GM12875 (cell line): ENCODE data around the gene LGR4.
"Not testable (repeated sequence)": the region's sequence is repeated elsewhere in the genome, so short reads cannot be mapped to it uniquely, and the experiment has no call there.

Source experiments
- H3K4me3 ChIP-seq: one replicate; pipeline ENCODE4 v1.5.1; 2011; ENCODE audit warnings: low read depth, low read length, control low read depth
- TF ChIP-seq, protein P1 (sequence below): IDR thresholded peaks from 2 replicates; pipeline ENCODE4 v1.5.1; 2011; ENCODE audit warnings: low read depth, mild to moderate bottlenecking, control low read depth, inconsistent platforms, low read length, moderate library complexity, borderline replicate concordance; ENCODE audit not compliant: insufficient read depth

The LGR4 gene

DNA sequence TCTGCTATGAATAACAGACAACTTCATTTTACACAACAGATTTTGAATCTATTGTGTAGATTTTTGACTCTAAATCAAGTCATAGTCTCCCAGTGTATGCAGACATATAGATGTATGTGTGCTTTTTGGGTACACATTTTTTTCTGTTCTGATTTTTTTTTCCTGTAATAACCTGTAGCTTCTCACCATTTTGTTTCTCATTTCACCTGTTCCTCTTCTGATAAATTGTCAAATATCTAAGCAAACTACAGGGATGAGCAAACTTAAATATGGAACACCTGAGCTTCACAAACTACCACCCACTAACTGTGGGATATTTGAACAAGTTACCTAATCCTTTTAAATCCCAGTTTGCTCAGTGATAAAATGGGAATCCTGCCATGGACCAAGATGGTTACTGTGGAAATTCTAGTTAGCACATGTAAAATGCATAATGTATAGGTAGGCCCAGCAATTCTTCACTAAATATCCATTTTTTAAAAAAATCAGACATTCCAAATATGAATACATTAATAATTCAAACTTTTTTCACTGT lies 15.7 kb downstream of the LGR4 start:
- H3K4me3 ChIP-seq = no peak overlapping the region
- TF ChIP-seq, protein P1, sequence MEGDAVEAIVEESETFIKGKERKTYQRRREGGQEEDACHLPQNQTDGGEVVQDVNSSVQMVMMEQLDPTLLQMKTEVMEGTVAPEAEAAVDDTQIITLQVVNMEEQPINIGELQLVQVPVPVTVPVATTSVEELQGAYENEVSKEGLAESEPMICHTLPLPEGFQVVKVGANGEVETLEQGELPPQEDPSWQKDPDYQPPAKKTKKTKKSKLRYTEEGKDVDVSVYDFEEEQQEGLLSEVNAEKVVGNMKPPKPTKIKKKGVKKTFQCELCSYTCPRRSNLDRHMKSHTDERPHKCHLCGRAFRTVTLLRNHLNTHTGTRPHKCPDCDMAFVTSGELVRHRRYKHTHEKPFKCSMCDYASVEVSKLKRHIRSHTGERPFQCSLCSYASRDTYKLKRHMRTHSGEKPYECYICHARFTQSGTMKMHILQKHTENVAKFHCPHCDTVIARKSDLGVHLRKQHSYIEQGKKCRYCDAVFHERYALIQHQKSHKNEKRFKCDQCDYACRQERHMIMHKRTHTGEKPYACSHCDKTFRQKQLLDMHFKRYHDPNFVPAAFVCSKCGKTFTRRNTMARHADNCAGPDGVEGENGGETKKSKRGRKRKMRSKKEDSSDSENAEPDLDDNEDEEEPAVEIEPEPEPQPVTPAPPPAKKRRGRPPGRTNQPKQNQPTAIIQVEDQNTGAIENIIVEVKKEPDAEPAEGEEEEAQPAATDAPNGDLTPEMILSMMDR = no peak

DNA sequence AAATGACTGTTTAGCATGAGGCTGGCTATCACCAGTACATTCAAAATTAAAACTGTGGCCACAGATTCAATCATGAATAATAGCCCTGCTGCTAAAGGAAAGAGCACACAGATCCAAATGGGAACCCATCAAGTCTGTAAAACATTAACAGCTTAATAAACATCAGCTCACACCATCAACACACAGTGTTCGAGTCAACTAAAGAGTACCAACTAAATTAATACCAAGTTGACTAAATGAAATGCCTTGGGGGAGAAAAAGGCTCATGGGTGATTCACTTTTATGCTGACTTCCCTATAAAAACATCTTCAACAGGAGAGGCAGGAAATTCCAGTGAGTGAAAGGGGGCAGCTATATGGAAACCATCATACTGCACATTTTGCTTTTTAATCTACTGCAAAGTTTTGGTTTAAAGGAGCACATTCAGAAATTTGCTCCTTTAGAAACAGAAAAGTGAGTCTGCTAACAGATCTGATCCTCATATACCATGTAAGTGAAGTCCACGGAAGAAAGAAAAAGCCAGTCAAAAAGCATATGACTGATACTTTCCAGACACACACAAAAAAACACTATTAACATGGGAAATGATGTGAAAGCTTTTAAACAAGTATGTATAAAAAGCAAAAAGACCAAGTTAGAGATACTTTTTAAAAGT lies 16.3 kb downstream of the LGR4 start:
- TF ChIP-seq, protein P1 = no peak
- H3K4me3 ChIP-seq = no peak overlapping the region

DNA sequence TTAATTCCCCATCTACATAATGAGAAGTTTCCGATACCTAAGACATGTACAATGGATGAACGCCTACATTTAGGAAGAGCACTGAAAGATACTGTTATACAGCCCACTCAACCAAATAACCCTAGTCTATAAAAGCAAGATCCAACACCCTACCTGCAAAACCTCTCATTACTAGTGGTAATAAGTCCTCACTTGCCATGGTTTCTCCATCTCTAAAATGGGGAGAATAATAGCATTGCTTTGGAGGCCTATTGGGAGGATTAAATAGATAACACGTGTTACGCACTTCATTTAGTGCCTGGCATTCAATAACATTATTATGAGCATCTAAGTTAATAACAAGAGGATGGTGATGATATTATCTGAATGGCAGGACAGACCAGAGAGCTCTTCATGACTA lies 16.9 kb downstream of the LGR4 start:
- TF ChIP-seq, protein P1 = no peak
- no peak overlapping the region for H3K4me3 ChIP-seq

DNA sequence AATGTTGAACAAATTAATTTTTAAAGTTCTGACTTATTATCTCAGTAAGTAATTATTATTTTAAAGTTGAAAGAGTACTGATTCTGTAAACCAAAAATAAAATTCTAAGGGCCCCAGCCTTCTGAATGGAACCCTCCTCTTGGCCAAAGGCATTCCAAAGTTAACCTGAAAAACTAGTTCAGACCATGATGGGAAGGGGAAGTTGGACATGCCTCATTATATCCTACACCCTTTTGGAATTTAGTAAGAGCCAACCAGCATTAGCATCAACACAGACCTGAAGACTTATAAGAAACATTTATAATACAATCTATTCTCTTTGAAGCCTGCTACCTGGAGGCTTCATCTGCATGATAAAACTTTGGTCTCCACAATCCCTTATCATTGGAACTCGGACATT lies 18.9 kb downstream of the LGR4 start:
- TF ChIP-seq, protein P1 = no peak

DNA sequence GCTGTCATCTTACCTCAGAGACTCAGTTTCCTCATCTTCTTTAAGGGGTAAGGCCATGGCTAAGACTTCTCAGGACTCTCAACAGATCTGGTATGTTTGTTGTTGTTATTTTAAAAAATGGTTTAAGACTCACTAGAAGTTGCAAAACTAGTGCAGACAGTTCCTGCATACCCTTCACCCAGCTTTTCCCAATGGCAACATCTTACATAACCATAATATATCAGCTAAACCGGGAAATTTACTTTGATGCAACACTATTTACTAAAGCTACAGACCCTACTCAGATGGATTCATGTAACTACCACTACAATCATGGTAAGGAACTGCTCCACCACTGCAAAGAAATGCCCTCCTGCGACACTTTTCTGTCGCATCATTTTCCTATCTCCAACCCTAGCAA lies 20.4 kb downstream of the LGR4 start:
- TF ChIP-seq, protein P1 = no peak
- no peak overlapping the region for H3K4me3 ChIP-seq

More for the DNA sequence above, 18.9 kb downstream of the LGR4 start:
- no peak overlapping the region for H3K4me3 ChIP-seq

DNA sequence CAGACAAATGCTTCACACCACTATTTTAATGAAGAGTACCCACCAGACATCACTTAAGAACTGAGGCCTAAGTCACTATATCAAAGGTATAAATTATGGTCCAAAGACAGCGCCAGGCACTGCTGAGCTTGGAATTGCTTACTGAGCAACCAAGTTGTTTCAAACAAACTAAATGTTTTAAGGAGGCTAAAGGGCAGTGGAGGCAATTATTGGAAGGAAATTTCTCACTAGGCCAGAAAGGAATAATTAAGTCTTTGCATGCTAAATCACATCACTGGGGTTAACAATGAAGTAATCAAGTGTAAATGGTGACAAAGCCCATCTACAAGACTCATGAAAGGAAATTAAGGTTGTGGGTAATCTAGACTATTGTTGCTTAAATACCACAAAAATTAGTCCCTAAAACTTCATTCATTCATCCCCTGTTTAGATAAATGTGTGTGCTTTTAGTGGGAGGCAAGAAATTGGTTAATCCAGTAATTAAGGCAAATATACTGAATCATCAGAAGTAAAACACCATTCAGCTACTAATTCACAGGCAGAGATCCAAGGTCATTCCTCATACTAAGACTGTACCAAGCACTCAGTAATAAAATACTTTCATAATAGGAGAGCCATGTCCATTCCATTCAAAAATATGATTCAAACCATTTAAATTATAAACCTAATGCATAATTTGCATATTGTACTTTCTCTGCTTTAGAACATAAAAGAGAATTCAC lies 21.2 kb downstream of the LGR4 start:
- TF ChIP-seq, protein P1 = no peak
- no peak overlapping the region for H3K4me3 ChIP-seq

DNA sequence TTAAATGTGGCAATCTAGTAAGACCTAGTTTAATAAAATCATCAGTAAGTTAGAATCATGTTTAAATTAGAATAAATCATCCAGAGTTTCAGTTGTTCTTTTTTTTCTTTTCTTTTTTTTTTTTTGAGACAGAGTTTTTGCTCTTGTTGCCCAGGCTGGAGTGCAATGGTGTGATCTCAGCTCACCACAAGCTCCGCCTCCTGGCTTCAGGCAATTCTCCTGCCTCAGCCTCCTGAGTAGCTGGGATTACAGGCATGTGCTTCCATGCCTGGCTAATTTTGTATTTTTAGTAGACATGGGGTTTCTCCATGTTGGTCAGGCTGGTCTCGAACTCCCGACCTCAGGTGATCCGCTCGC lies 24.4 kb downstream of the LGR4 start:
- H3K4me3 ChIP-seq = not testable (repeated sequence)
